H1 (cell line): ENCODE data around the gene EEF1A2. TPM values are rescaled to one million over a fixed set of nuclear protein-coding genes. Genes with fewer than 3 reads are reported as not detected.

Experiments
- CTCF ChIA-PET: fragments of 300-600 bp; sonication (Branson Sonifier 250); formaldehyde crosslinking; loops from one replicate; lab custom pipeline; 2021; ENCODE audit not compliant: partially characterized antibody; lab: Charles Lee
- POLR2A ChIA-PET: fragments of 300-600 bp; sonication (Branson Sonifier 250); formaldehyde crosslinking; loops from one replicate; lab custom pipeline; 2021; ENCODE audit warnings: inconsistent platforms; ENCODE audit not compliant: partially characterized antibody; lab: Charles Lee
- DNase-seq, 2 experiments: peaks; one replicate each; pipeline versions ENCODE4 v3.0.0 to v3.0.0-alpha.2; 2010 to 2022; ENCODE audit warnings: low spot score in 2 of 2, low read depth in 1 of 2, mixed read lengths in 1 of 2
- FAIRE-seq: peaks from 2 replicates; lab custom pipeline; 2011; peaks lifted over from hg19 to GRCh38; lab: Jason Lieb, UNC
- H2AFZ ChIP-seq: 2 replicates; pipeline ENCODE4 v1.8.1; 2012; ENCODE audit warnings: low read length, inconsistent platforms
- H2AK5ac ChIP-seq: 2 replicates; pipeline ENCODE4 v1.6.1; 2013; ENCODE audit warnings: low read depth, low read length
- H2BK120ac ChIP-seq: replicated peaks from 2 replicates; pipeline ENCODE3; 2013; ENCODE audit warnings: low read depth, low read length, inconsistent platforms
- H2BK12ac ChIP-seq: 2 replicates; pipeline ENCODE4 v1.6.1; 2013; ENCODE audit warnings: low read depth, low read length
- H2BK15ac ChIP-seq: 2 replicates; pipeline ENCODE4 v1.6.1; 2013; ENCODE audit warnings: low read length
- H2BK20ac ChIP-seq: 2 replicates; pipeline ENCODE4 v1.6.1; 2013; ENCODE audit warnings: low read length
- H2BK5ac ChIP-seq: 2 replicates; pipeline ENCODE4 v1.6.1; 2013; ENCODE audit warnings: low read depth, low read length
- H3K14ac ChIP-seq: 2 replicates; pipeline ENCODE4 v1.6.1; 2013; ENCODE audit warnings: inconsistent platforms; ENCODE audit not compliant: insufficient read length
- H3K18ac ChIP-seq: 2 replicates; pipeline ENCODE4 v1.6.1; 2013; ENCODE audit warnings: low read length; ENCODE audit errors: extremely low read depth
- H3K23ac ChIP-seq: 2 replicates; pipeline ENCODE4 v1.6.1; 2013; ENCODE audit warnings: inconsistent platforms; ENCODE audit not compliant: insufficient read length
- H3K23me2 ChIP-seq: 2 replicates; pipeline ENCODE4 v1.6.1; 2013; ENCODE audit warnings: low read depth, low read length
- H3K27ac ChIP-seq: 2 replicates; pipeline ENCODE4 v1.6.1; 2011; ENCODE audit warnings: low read depth, low read length, inconsistent platforms
- H3K27me3 ChIP-seq, 4 experiments: replicated peaks in 1 of 4; 1 replicate in 1 of 4; 2 replicates in 3 of 4; pipeline versions ENCODE4 v1.6.1 to v1.8.1; 2011 to 2013; ENCODE audit warnings: low read length in 3 of 4, mild to moderate bottlenecking in 3 of 4, inconsistent platforms in 2 of 4, mixed read lengths in 2 of 4, moderate library complexity in 1 of 4; ENCODE audit not compliant: control insufficient read depth in 3 of 4, insufficient read depth in 3 of 4; ENCODE audit errors: extremely low read depth in 1 of 4
- H3K36me3 ChIP-seq, 4 experiments: 2 replicates each; pipeline versions ENCODE4 v1.6.1 to v1.8.1; 2011 to 2013; ENCODE audit warnings: mild to moderate bottlenecking in 4 of 4, low read length in 3 of 4, moderate library complexity in 2 of 4, control low read depth in 1 of 4, inconsistent platforms in 1 of 4; ENCODE audit not compliant: insufficient read depth in 4 of 4, control insufficient read depth in 2 of 4
- H3K4ac ChIP-seq: replicated peaks from 2 replicates; pipeline ENCODE3; 2013; ENCODE audit warnings: low read length, low read depth, mixed read lengths, inconsistent platforms; ENCODE audit not compliant: insufficient read length
- H3K4me1 ChIP-seq, 4 experiments: replicated peaks in 1 of 4; 1 replicate in 1 of 4; 2 replicates in 3 of 4; pipeline versions ENCODE4 v1.6.1 to v1.8.1; 2011 to 2013; ENCODE audit warnings: low read length in 3 of 4, inconsistent platforms in 2 of 4, mixed read lengths in 1 of 4; ENCODE audit not compliant: insufficient read depth in 4 of 4, control insufficient read depth in 3 of 4
- H3K4me2 ChIP-seq, 2 experiments: 2 replicates each; pipeline versions ENCODE4 v1.6.1 to v1.8.1; 2011 to 2013; ENCODE audit warnings: low read depth in 2 of 2, low read length in 2 of 2, control low read depth in 1 of 2, inconsistent platforms in 1 of 2, mild to moderate bottlenecking in 1 of 2; ENCODE audit not compliant: insufficient read depth in 1 of 2
- H3K4me3 ChIP-seq, 4 experiments: fragments of 200-600, 300-600 bp in 1 of 4; sonication (generic), shearing (Covaris generic), sonication (Bioruptor Twin) in 1 of 4; 2 replicates each; pipeline versions ENCODE4 v1.5.1 to v1.8.1; 2011 to 2016; ENCODE audit warnings: low read length in 4 of 4, low read depth in 3 of 4, control low read depth in 2 of 4, inconsistent platforms in 2 of 4, mild to moderate bottlenecking in 2 of 4, mixed read lengths in 1 of 4, moderate library complexity in 1 of 4; ENCODE audit not compliant: insufficient read depth in 2 of 4; ENCODE audit errors: extremely low read depth in 1 of 4
- H3K56ac ChIP-seq: replicated peaks from 2 replicates; pipeline ENCODE3; 2013; ENCODE audit warnings: low read depth, mild to moderate bottlenecking, mixed read lengths, low read length, inconsistent platforms; ENCODE audit not compliant: insufficient read length
- H3K79me1 ChIP-seq: 2 replicates; pipeline ENCODE4 v1.6.1; 2013; ENCODE audit warnings: low read depth, low read length, control low read depth
- H3K79me2 ChIP-seq, 2 experiments: 2 replicates each; pipeline versions ENCODE4 v1.6.1 to v1.8.1; 2012 to 2013; ENCODE audit warnings: low read length in 2 of 2, mild to moderate bottlenecking in 2 of 2, inconsistent platforms in 1 of 2; ENCODE audit not compliant: insufficient read depth in 2 of 2, control insufficient read depth in 1 of 2
- H3K9ac ChIP-seq, 4 experiments: replicated peaks in 1 of 4; 1 replicate in 1 of 4; 2 replicates in 3 of 4; pipeline versions ENCODE4 v1.6.1 to v1.8.1; 2011 to 2013; ENCODE audit warnings: low read depth in 3 of 4, low read length in 3 of 4, control low read depth in 2 of 4, mild to moderate bottlenecking in 2 of 4, moderate library complexity in 2 of 4, inconsistent platforms in 1 of 4; ENCODE audit errors: extremely low read depth in 1 of 4
- H3K9me3 ChIP-seq, 2 experiments: 2 replicates each; pipeline versions ENCODE4 v1.6.1 to v1.8.1; 2012 to 2013; ENCODE audit warnings: mild to moderate bottlenecking in 2 of 2, moderate library complexity in 2 of 2, control low read depth in 1 of 2, inconsistent platforms in 1 of 2, low read depth in 1 of 2, low read length in 1 of 2, mixed read lengths in 1 of 2; ENCODE audit not compliant: insufficient read depth in 2 of 2
- H4K20me1 ChIP-seq, 2 experiments: replicated peaks in 1 of 2; 2 replicates each; pipeline versions ENCODE3 to v1.8.1; 2011 to 2013; ENCODE audit warnings: inconsistent platforms in 2 of 2, low read length in 2 of 2, mild to moderate bottlenecking in 1 of 2; ENCODE audit not compliant: insufficient read depth in 2 of 2, control insufficient read depth in 1 of 2
- H4K5ac ChIP-seq: 2 replicates; pipeline ENCODE4 v1.6.1; 2013; ENCODE audit warnings: low read length, low read depth, mixed read lengths, inconsistent platforms; ENCODE audit not compliant: insufficient read length
- H4K8ac ChIP-seq: 2 replicates; pipeline ENCODE4 v1.8.0; 2013; ENCODE audit warnings: mild to moderate bottlenecking, moderate library complexity, low read length, inconsistent platforms; ENCODE audit not compliant: insufficient read depth; ENCODE audit errors: extremely low read depth
- H4K91ac ChIP-seq: replicated peaks from 2 replicates; pipeline ENCODE3; 2013; ENCODE audit warnings: low read length, mixed read lengths, inconsistent platforms; ENCODE audit not compliant: insufficient read length
- CTCF ChIP-seq, 3 experiments: IDR thresholded peaks; 1 replicate in 2 of 3; 2 replicates in 1 of 3; pipeline versions ENCODE4 v1.5.1 to v1.6.1; 2011; ENCODE audit warnings: low read length in 3 of 3, mild to moderate bottlenecking in 3 of 3, inconsistent platforms in 2 of 3, low read depth in 1 of 3, moderate library complexity in 1 of 3; ENCODE audit not compliant: insufficient read depth in 1 of 3; ENCODE audit errors: control extremely low read depth in 1 of 3
- TBP ChIP-seq: IDR thresholded peaks from 2 replicates; pipeline ENCODE4 v1.6.1; 2011; ENCODE audit warnings: low read depth, low read length, improper control_type of control experiment
- WGBS, 2 experiments: shearing (Covaris generic) in 1 of 2; methylation state at CpG; one replicate each; pipeline versions ENCODE4 v1.1.6 to v1.1.7; 2013 to 2015; ENCODE audit warnings: low lambda C conversion rate in 2 of 2, mixed read lengths in 2 of 2, inconsistent platforms in 1 of 2, low coverage in 1 of 2, missing lambda C conversion rate in 1 of 2; ENCODE audit not compliant: insufficient replicate concordance in 2 of 2, insufficient coverage in 1 of 2, insufficient read length in 1 of 2; ENCODE audit errors: extremely low coverage in 1 of 2, missing lambda C conversion rate in 1 of 2; 5-methylcytosine and 5-hydroxymethylcytosine counted together
- polyA plus RNA-seq, 7 experiments: library from polyadenylated mRNA; depleted of rRNA in 3 of 7; stranded (reverse) in 5 of 7; unstranded in 2 of 7; fragments of >200 nt in 5 of 7; fragments of 200-250 nt in 2 of 7; gene quantifications; 1 replicate in 5 of 7; 2 replicates in 1 of 7; 4 replicates in 1 of 7; pipeline versions ENCODE4 v1.2.1 to v1.2.3, GENCODE V29; 2011 to 2013; ENCODE audit warnings: missing spikeins in 2 of 7, mixed read lengths in 2 of 7
- total RNA-seq: library from RNA; stranded (reverse); fragmentation: NEBNext Ultra II Directional; extraction: Animal tissue kit (Norgen Biotek cat#: 25700); gene quantifications from 2 replicates; pipeline ENCODE4 v1.2.1, GENCODE V29; 2021

Gene EEF1A2
- total and polyA plus RNA-seq, 2 of the 8 experiments (the other 6 are each of a cell fraction or from before 2014, with no cell fraction given) = 7.4 to 25.8 TPM

DNA sequence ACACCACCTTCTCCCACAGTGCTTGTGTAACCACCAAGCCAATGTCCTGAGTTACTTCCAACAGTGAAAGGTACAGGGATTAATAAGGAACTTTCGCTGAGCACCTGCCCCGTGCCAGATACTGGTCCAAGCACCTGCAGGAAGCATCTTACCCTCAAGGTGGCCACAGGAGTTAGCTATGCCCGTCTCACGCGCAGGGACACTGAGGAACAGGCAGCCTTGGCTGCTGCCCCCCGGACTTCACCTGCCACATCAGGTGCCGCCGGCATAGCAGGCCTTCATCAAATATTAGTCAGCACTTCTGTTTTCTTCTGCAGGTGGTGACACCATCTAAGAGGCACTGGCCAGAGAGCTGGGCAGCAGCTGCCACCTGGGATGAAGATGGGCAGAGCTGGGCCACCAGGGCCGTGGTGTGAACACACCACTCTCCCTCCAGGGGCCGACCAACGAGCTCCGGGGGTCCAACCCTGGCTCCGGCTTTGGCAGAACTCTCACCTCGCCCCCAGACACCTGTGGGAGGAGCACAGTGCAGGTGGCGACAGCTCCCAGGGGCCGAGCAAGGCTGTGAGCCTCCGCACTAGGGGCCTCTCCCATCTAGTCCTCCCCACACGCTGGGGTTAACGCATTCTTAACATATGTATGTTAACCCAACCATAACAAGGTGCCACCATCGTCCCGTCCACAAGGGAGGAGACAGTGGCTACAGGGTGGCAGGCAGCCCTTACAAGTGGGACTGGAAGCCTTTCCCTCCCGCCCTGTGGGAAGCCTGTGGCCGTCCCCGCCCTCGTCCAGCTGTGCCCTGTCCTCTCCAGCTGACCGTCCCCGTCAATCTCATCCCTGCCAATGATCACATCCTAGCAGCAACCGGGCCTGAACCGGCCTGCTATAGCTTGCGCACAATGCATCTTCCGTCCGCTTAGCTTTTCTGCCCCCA lies 18.8 kb upstream of the EEF1A2 start:
- Histone ChIP-seq H3K18ac (no peak overlapping the region), H3K4me3 (no peak overlapping the region), H3K4ac (no peak overlapping the region), H2BK20ac (no peak overlapping the region), H2BK120ac (no peak overlapping the region), H4K91ac (peak overlapping the region; percentile 6), H3K27me3 (peaks cover 0 to 6% (median under 1%) of the 10 kb centered on the region in 4 experiments; a peak in 3 of 7 replicates), H2BK15ac (no peak overlapping the region), H3K9ac (no peak overlapping the region), H3K27ac (no peak overlapping the region)
- no peak for TF ChIP-seq TBP
- TF ChIP-seq CTCF (IDR thresholded peaks at IDR 0.05; ENCODE audit: control extremely low read depth in 1 of 3, insufficient read depth in 1 of 3, low read depth in 1 of 3, low read length in 3 of 3) = peak in 1 of 3 experiments; percentile 2; a peak in 1 of 4 replicates
- TF ChIP-seq, all 59 proteins: peak for 1
- H3K4me2 ChIP-seq = no peak overlapping the region
- DNase-seq = no peak
- no peak overlapping the region for H3K14ac ChIP-seq
- H3K79me1 ChIP-seq = peaks cover 4% of the 10 kb centered on the region; the same call in 1 of the 2 replicates
- peaks cover 0 to 7% (median 0%) of the 10 kb centered on the region in 4 experiments; a peak in 1 of 8 replicates for H3K36me3 ChIP-seq
- CTCF ChIA-PET = interaction anchor here (0.7 to 3.0 kb wide), 11 partner anchors 9 to 76 kb away, joined by 3 to 31 read pairs (median 3); partner anchors contain the start of gene PTK6
- no peak overlapping the region for H3K23ac ChIP-seq
- 90% methylated on average over 29 of the region's 32 CpGs; no CpG with 5 or more reads in 1 of the 2 experiments for WGBS, 2 experiments
- FAIRE-seq = no peak
- H2BK12ac ChIP-seq = no peak overlapping the region; the same call in 1 of the 2 replicates
- H3K9me3 ChIP-seq = no peaks in the 10 kb centered on the region
- no peak overlapping the region; the same call in 1 of the 2 replicates for H4K8ac ChIP-seq
- H2AK5ac ChIP-seq = no peak overlapping the region; the same call in 1 of the 2 replicates
- H2BK5ac ChIP-seq = no peak overlapping the region
- peaks cover 17% of the 10 kb centered on the region; the same call in 1 of the 2 replicates for H3K23me2 ChIP-seq
- H3K4me1 ChIP-seq = peaks cover 0 to 20% (median 10%) of the 10 kb centered on the region in 4 experiments; a peak in 5 of 7 replicates
- H2AFZ ChIP-seq = no peak overlapping the region
- H3K56ac ChIP-seq = no peak overlapping the region
- peaks cover 0 to 18% of the 10 kb centered on the region in 2 experiments for H4K20me1 ChIP-seq
- POLR2A ChIA-PET = interaction anchor here (1.5 to 2.4 kb wide), 2 partner anchors 12 to 124 kb away, joined by 5 to 8 read pairs; no protein-coding TSS in a partner anchor
- peaks cover 0 to 4% of the 10 kb centered on the region in 2 experiments; a peak in 1 of 4 replicates for H3K79me2 ChIP-seq
- no peak overlapping the region for H4K5ac ChIP-seq
